Measurements from ENCODE around the gene OR5T3.

OR5T3 gene

GRCh38 chr11:56292154-56292553 lies 40.1 kb downstream of the OR5T3 start, which contains the start of gene OR8H1:
Gene OR8H1 (minus strand): TSS chr11:56292254. CDS start chr11:56291062, 1,192 bp downstream.
- H3K4me3 ChIP-seq (replicated peaks in 1 of 2; ENCODE audit: low read depth in 2 of 2, low read length in 2 of 2) = no peak within 1 kb of the TSS
- no peak for DNase-seq (ENCODE audit: low read depth in 2 of 2)
- no peak for TF ChIP-seq CTCF (IDR thresholded peaks at IDR 0.05; ENCODE audit: low read depth, low read length)

GRCh38 chr11:56296898-56297297 lies 44.8 kb downstream of the OR5T3 start:
- no peak for TF ChIP-seq CTCF (IDR thresholded peaks at IDR 0.05; ENCODE audit: low read depth, low read length)
- no peak overlapping the region for H3K4me3 ChIP-seq (replicated peaks in 1 of 2; ENCODE audit: low read depth in 2 of 2, low read length in 2 of 2)
- DNase-seq (ENCODE audit: low read depth in 2 of 2) = no peak
